NCI-H128 (cell line): Measurements from ENCODE around the gene TAS2R4.
"Not testable (repeated sequence)": the region's sequence is repeated elsewhere in the genome, so short reads cannot be mapped to it uniquely, and the experiment has no call there.

Source experiments
- DNase-seq: peaks from one replicate; lab custom pipeline; 2025; ENCODE audit not compliant: unreplicated experiment; lab: John Stamatoyannopoulos, UW

TAS2R4 gene

DNA sequence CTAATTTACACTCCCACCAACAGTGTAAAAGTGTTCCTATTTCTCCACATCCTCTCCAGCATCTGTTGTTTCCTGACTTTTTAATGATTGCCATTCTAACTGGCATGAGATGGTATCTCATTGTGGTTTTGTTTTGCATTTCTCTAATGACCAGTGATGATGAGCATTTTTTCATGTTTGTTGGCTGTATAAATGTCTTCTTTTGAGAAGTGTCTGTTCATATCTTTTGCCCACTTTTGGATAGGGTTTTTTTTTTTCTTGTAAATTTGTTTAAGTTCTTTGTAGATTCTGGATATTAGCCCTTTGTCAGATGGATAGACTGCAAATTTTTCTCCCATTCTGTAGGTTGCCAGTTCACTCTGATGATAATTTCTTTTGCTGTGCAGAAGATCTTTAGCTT is 46.0 kb downstream of the TAS2R4 start:
- not testable (repeated sequence) for DNase-seq
